AG04450 (cell line): ENCODE measurements around the gene PDK2. TPM values are rescaled to one million over a fixed set of nuclear protein-coding genes. Genes with fewer than 3 reads are reported as not detected.

Experiments
- CTCF ChIA-PET: fragments of 300-600, 350-600 bp; formaldehyde crosslinking; extraction: SDS; loops from one replicate; lab custom pipeline; 2022; ENCODE audit warnings: antibody characterized with exemption, inconsistent platforms; lab: Charles Lee
- POLR2A ChIA-PET: fragments of 350-600 bp; formaldehyde crosslinking; extraction: SDS; loops from one replicate; lab custom pipeline; 2021; ENCODE audit warnings: antibody characterized with exemption, inconsistent platforms; lab: Yijun Ruan, JAX
- DNase-seq: peaks from one replicate; pipeline ENCODE4 v3.0.0-alpha.2; 2011; ENCODE audit warnings: low read depth, low spot score
- H3K27ac ChIP-seq: one replicate; pipeline ENCODE4 v1.5.1; 2012; ENCODE audit warnings: low read depth, low read length, control low read depth
- H3K27me3 ChIP-seq: one replicate; pipeline ENCODE4 v1.6.0; 2012; ENCODE audit warnings: low read length; ENCODE audit not compliant: control insufficient read depth, insufficient read depth
- H3K4me3 ChIP-seq: 2 replicates; pipeline ENCODE4 v1.5.1; 2011; ENCODE audit warnings: mild to moderate bottlenecking, low read depth, low read length, control low read depth
- H3K9me3 ChIP-seq: 2 replicates; pipeline ENCODE4 v1.5.1; 2012; ENCODE audit warnings: low read length; ENCODE audit not compliant: control insufficient read depth, insufficient read depth
- polyA plus RNA-seq: library from polyadenylated mRNA; depleted of rRNA; stranded (reverse); fragments of >200 nt; gene quantifications from 2 replicates; pipeline ENCODE4 v1.2.3, GENCODE V29; 2011
- TF ChIP-seq, protein P1 (sequence below): IDR thresholded peaks from 2 replicates; pipeline ENCODE4 v1.5.1; 2011; ENCODE audit warnings: low read depth, low read length, control low read depth, inconsistent platforms

Gene PDK2
- polyA plus RNA-seq, 1 experiment = 62.4 TPM

GRCh38 chr17:50112694-50113093 lies 17.5 kb downstream of the PDK2 start:
- POLR2A ChIA-PET = no interaction called here
- CTCF ChIA-PET = interaction anchor here (0.9 to 3.4 kb wide), 2 partner anchors 9 to 18 kb away, joined by 3 to 16 read pairs; partner anchors contain the start of gene PDK2
- TF ChIP-seq, protein P1, sequence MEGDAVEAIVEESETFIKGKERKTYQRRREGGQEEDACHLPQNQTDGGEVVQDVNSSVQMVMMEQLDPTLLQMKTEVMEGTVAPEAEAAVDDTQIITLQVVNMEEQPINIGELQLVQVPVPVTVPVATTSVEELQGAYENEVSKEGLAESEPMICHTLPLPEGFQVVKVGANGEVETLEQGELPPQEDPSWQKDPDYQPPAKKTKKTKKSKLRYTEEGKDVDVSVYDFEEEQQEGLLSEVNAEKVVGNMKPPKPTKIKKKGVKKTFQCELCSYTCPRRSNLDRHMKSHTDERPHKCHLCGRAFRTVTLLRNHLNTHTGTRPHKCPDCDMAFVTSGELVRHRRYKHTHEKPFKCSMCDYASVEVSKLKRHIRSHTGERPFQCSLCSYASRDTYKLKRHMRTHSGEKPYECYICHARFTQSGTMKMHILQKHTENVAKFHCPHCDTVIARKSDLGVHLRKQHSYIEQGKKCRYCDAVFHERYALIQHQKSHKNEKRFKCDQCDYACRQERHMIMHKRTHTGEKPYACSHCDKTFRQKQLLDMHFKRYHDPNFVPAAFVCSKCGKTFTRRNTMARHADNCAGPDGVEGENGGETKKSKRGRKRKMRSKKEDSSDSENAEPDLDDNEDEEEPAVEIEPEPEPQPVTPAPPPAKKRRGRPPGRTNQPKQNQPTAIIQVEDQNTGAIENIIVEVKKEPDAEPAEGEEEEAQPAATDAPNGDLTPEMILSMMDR = no peak

GRCh38 chr17:50113624-50114320 lies 18.6 kb downstream of the PDK2 start:
- CTCF ChIA-PET = interaction anchor here (0.7 to 3.4 kb wide), 8 partner anchors 10 to 251 kb away, joined by 3 to 16 read pairs (median 4); partner anchors contain the start of gene PDK2
- H3K27ac ChIP-seq = no peak overlapping the region
- no peak overlapping the region for H3K4me3 ChIP-seq
- no peaks in the 10 kb centered on the region; the same call in 1 of the 2 replicates for H3K9me3 ChIP-seq
- H3K27me3 ChIP-seq = no peaks in the 10 kb centered on the region
- POLR2A ChIA-PET = no interaction called here
- TF ChIP-seq, protein P1 = no peak
- DNase-seq = no peak

More at GRCh38 chr17:50112694-50113093, 17.5 kb downstream of the PDK2 start:
- no peak overlapping the region for H3K4me3 ChIP-seq
- no peak for DNase-seq
- H3K27ac ChIP-seq = no peak overlapping the region
- H3K9me3 ChIP-seq = no peaks in the 10 kb centered on the region; the same call in 1 of the 2 replicates
- no peaks in the 10 kb centered on the region for H3K27me3 ChIP-seq

DNA sequence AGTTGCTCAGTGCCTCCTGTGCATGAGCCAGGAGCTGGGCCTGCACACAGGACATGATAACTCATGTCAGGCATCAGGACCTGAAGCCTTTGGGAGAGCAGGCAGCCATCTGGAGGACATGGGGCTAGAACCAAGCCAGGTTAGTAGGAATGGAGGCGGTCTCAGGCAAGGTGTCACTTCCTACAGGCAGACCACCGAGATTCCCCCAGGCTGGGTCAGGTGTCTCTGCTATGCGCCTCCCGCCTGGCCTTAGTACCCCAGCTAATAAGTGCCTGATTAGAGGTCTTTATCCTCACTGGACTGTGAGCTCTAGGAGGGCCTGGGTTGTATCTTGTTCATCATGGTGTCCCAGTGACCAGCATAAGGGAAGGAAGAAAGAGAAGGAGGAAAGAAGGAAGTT lies 19.2 kb downstream of the PDK2 start:
- H3K27me3 ChIP-seq = peaks cover 3% of the 10 kb centered on the region
- CTCF ChIA-PET = interaction anchor here (0.7 to 2.1 kb wide), 14 partner anchors 10 to 283 kb away, joined by 3 to 13 read pairs (median 4); partner anchors contain the start of gene LRRC59
- no peak overlapping the region for H3K27ac ChIP-seq
- H3K4me3 ChIP-seq = no peak overlapping the region
- DNase-seq = no peak
- POLR2A ChIA-PET = interaction anchor here (0.5 to 0.9 kb wide), 2 partner anchors 22 to 64 kb away, joined by 3 to 11 read pairs; no protein-coding TSS in a partner anchor
- TF ChIP-seq, protein P1 = no peak
- no peaks in the 10 kb centered on the region; the same call in 1 of the 2 replicates for H3K9me3 ChIP-seq

DNA sequence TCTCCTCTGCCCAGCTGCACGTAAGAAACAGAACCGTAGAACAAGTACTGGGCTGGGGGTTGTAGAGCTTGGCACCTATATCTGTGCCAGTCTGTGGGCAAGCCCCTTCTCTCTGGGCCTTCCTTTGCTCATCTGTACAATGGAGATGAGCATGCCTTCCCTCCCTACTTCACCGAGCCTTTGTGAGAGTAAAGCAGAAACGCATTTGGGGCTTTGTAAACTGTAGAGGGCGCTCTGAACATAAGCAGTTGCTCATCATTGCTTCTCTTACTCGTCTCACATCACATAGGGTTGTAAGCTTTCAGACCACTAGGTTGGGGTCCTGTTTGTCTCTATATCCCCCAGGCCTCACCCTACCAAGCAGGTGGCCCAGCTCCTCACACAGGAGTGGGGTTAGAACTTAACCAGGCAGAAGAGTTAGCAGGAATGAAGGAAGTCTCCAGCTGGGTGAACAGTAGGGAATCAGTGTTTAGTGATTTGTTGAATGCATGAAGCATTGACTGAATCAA lies 19.8 kb downstream of the PDK2 start:
- TF ChIP-seq, protein P1 = peak; percentile 76
- POLR2A ChIA-PET = interaction anchor here (0.5 to 0.9 kb wide), 2 partner anchors 22 to 63 kb away, joined by 3 to 11 read pairs; no protein-coding TSS in a partner anchor

More for the DNA sequence above, 19.8 kb downstream of the PDK2 start:
- no peak overlapping the region for H3K4me3 ChIP-seq
- CTCF ChIA-PET = interaction anchor here (0.7 to 2.1 kb wide), 16 partner anchors 11 to 282 kb away, joined by 3 to 13 read pairs (median 4); partner anchors contain the start of gene LRRC59
- H3K27ac ChIP-seq = no peak overlapping the region
- no peak for DNase-seq
- H3K9me3 ChIP-seq = no peaks in the 10 kb centered on the region; the same call in 1 of the 2 replicates
- peaks cover 3% of the 10 kb centered on the region for H3K27me3 ChIP-seq
